Activated CD8-positive, alpha-beta memory T cell treated with anti-CD3 and anti-CD28 coated beads, Interleukin-2, amount 50 U/mL, for 4 hours (primary cell): Measurements from ENCODE around the gene NEK10.
"Not testable (repeated sequence)": the region's sequence is repeated elsewhere in the genome, so short reads cannot be mapped to it uniquely, and the experiment has no call there.

Experiments
- DNase-seq: peaks from one replicate; pipeline ENCODE4 v3.0.0-alpha.2; 2020

The NEK10 gene

GRCh38 chr3:27368831-27369607, at the start of gene NEK10:
NEK10 (minus strand) TSS chr3:27369383; CDS start chr3:27352882, 16,501 bp downstream.
- DNase-seq = peak; percentile 93

GRCh38 chr3:27415202-27415601, 46.0 kb upstream of the NEK10 start:
- DNase-seq = no peak

GRCh38 chr3:27392950-27393679, 23.9 kb upstream of the NEK10 start:
- DNase-seq = no peak

- DNase-seq = not testable (repeated sequence)
Observed at GRCh38 chr3:27392414-27392813, 23.2 kb upstream of the NEK10 start.

- DNase-seq = no peak
Observed at GRCh38 chr3:27391796-27392195, 22.6 kb upstream of the NEK10 start.

GRCh38 chr3:27387625-27388024, 18.4 kb upstream of the NEK10 start:
- no peak for DNase-seq

GRCh38 chr3:27385504-27385903, 16.3 kb upstream of the NEK10 start:
- DNase-seq = no peak

GRCh38 chr3:27384191-27384590, 15.0 kb upstream of the NEK10 start:
- no peak for DNase-seq

- no peak for DNase-seq
Observed at GRCh38 chr3:27380433-27381357, 11.5 kb upstream of the NEK10 start.

- no peak for DNase-seq
Observed at GRCh38 chr3:27378331-27378730, 9.1 kb upstream of the NEK10 start.

GRCh38 chr3:27376109-27376772, 7.1 kb upstream of the NEK10 start:
- no peak for DNase-seq

GRCh38 chr3:27366062-27366591, 3.1 kb downstream of the NEK10 start:
- no peak for DNase-seq

GRCh38 chr3:27360113-27361078, 8.8 kb downstream of the NEK10 start:
- DNase-seq = no peak

- DNase-seq = no peak
Observed at GRCh38 chr3:27358372-27358771, 10.8 kb downstream of the NEK10 start.

GRCh38 chr3:27357665-27358258, 11.4 kb downstream of the NEK10 start:
- peak; percentile 52 for DNase-seq

GRCh38 chr3:27356976-27357375, 12.2 kb downstream of the NEK10 start:
- no peak for DNase-seq

GRCh38 chr3:27354588-27355203, 14.5 kb downstream of the NEK10 start:
- no peak for DNase-seq

- DNase-seq = no peak
Observed at GRCh38 chr3:27354161-27354560, 15.0 kb downstream of the NEK10 start.

- no peak for DNase-seq
Observed at GRCh38 chr3:27353221-27353620, 16.0 kb downstream of the NEK10 start.

GRCh38 chr3:27352047-27352446, 17.1 kb downstream of the NEK10 start:
- DNase-seq = no peak
